HG02763 (cell line): ENCODE data around the gene PLSCR5.

Source experiments
- ATAC-seq: cut with Tn5 transposase; IDR thresholded peaks from one replicate; pipeline ENCODE4 v1.9.1; 2021; ENCODE audit warnings: mild to moderate bottlenecking, moderate library complexity; ENCODE audit not compliant: unreplicated experiment

PLSCR5 gene

GRCh38 chr3:146589899-146590508 lies 15.1 kb downstream of the PLSCR5 start:
- no peak for ATAC-seq

- ATAC-seq = no peak
Observed at GRCh38 chr3:146585156-146585555, 20.0 kb downstream of the PLSCR5 start.

- no peak for ATAC-seq
Observed at GRCh38 chr3:146581951-146582467, 23.1 kb downstream of the PLSCR5 start.

- ATAC-seq = no peak
Observed at GRCh38 chr3:146581080-146581601, 24.0 kb downstream of the PLSCR5 start.

- no peak for ATAC-seq
Observed at GRCh38 chr3:146577662-146578061, 27.5 kb downstream of the PLSCR5 start.

- no peak for ATAC-seq
Observed at GRCh38 chr3:146575636-146576035, 29.5 kb downstream of the PLSCR5 start.

GRCh38 chr3:146574173-146574572 lies 31.0 kb downstream of the PLSCR5 start:
- ATAC-seq = no peak

- no peak for ATAC-seq
Observed at GRCh38 chr3:146569314-146569713, 35.8 kb downstream of the PLSCR5 start.

- ATAC-seq = no peak
Observed at GRCh38 chr3:146566138-146566537, 39.0 kb downstream of the PLSCR5 start.

GRCh38 chr3:146561879-146562278 lies 43.3 kb downstream of the PLSCR5 start:
- no peak for ATAC-seq

GRCh38 chr3:146561463-146561862 lies 43.7 kb downstream of the PLSCR5 start:
- no peak for ATAC-seq

GRCh38 chr3:146560678-146561077 lies 44.5 kb downstream of the PLSCR5 start:
- ATAC-seq = no peak

- no peak for ATAC-seq
Observed at GRCh38 chr3:146559388-146559787, 45.8 kb downstream of the PLSCR5 start.

- no peak for ATAC-seq
Observed at GRCh38 chr3:146558781-146559180, 46.4 kb downstream of the PLSCR5 start.

- ATAC-seq = no peak
Observed at GRCh38 chr3:146557745-146558144, 47.4 kb downstream of the PLSCR5 start.

- ATAC-seq = no peak
Observed at GRCh38 chr3:146555311-146555710, 49.8 kb downstream of the PLSCR5 start.

GRCh38 chr3:146554151-146554760 lies 50.9 kb downstream of the PLSCR5 start:
- ATAC-seq = no peak

- ATAC-seq = peak; percentile 81
Observed at GRCh38 chr3:146550743-146551510, 54.2 kb downstream of the PLSCR5 start.

GRCh38 chr3:146550070-146550615 lies 55.0 kb downstream of the PLSCR5 start:
- ATAC-seq = no peak

- ATAC-seq = no peak
Observed at GRCh38 chr3:146547235-146547835, 57.8 kb downstream of the PLSCR5 start.
